Hematopoietic multipotent progenitor cell treated with erythropoietin and hydrocortisone succinate and interleukin-3 and kit ligand, for 6 days (in vitro differentiated cells): ENCODE results near the gene PHACTR3.
"Not testable (repeated sequence)": the region's sequence is repeated elsewhere in the genome, so short reads cannot be mapped to it uniquely, and the experiment has no call there.

Experiments
- DNase-seq: peaks from one replicate; pipeline ENCODE4 v3.0.0-alpha.2; 2015

PHACTR3 gene

GRCh38 chr20:59832406-59833363, 228.3 kb downstream of the PHACTR3 start:
- no peak for DNase-seq

- DNase-seq = no peak
Observed at GRCh38 chr20:59835057-59835447, 230.7 kb downstream of the PHACTR3 start.

- peak; percentile 51 for DNase-seq
Observed at GRCh38 chr20:59835448-59836395, 231.4 kb downstream of the PHACTR3 start.

- no peak for DNase-seq
Observed at GRCh38 chr20:59836767-59837166, 232.4 kb downstream of the PHACTR3 start.

- no peak for DNase-seq
Observed at GRCh38 chr20:59837623-59838394, 233.5 kb downstream of the PHACTR3 start.

- DNase-seq = no peak
Observed at GRCh38 chr20:59839400-59839799, 235.1 kb downstream of the PHACTR3 start.

- no peak for DNase-seq
Observed at GRCh38 chr20:59845472-59845871, 241.1 kb downstream of the PHACTR3 start.

GRCh38 chr20:59848182-59848581, 243.8 kb downstream of the PHACTR3 start:
- DNase-seq = no peak

- peak; percentile 71 for DNase-seq
Observed at GRCh38 chr20:59850018-59850641, 245.8 kb downstream of the PHACTR3 start.

- DNase-seq = not testable (repeated sequence)
Observed at GRCh38 chr20:59856526-59856925, 252.2 kb downstream of the PHACTR3 start.

- DNase-seq = peak; percentile 64
Observed at GRCh38 chr20:59856941-59857340, 252.6 kb downstream of the PHACTR3 start.

- no peak for DNase-seq
Observed at GRCh38 chr20:59857966-59858365, 253.6 kb downstream of the PHACTR3 start.

- no peak for DNase-seq
Observed at GRCh38 chr20:59858425-59858824, 254.1 kb downstream of the PHACTR3 start.

- no peak for DNase-seq
Observed at GRCh38 chr20:59861401-59861800, 257.1 kb downstream of the PHACTR3 start.

GRCh38 chr20:59863058-59863457, 258.7 kb downstream of the PHACTR3 start:
- DNase-seq = no peak

GRCh38 chr20:59864726-59865125, 260.4 kb downstream of the PHACTR3 start:
- DNase-seq = no peak

- DNase-seq = no peak
Observed at GRCh38 chr20:59866338-59866737, 262.0 kb downstream of the PHACTR3 start.

GRCh38 chr20:59871096-59871495, 266.8 kb downstream of the PHACTR3 start:
- DNase-seq = peak; percentile 15

- peak; percentile 5 for DNase-seq
Observed at GRCh38 chr20:59873409-59873808, 269.1 kb downstream of the PHACTR3 start.

GRCh38 chr20:59880198-59880597, 275.9 kb downstream of the PHACTR3 start:
- no peak for DNase-seq

GRCh38 chr20:59884494-59884893, 280.2 kb downstream of the PHACTR3 start:
- no peak for DNase-seq

GRCh38 chr20:59888050-59888449, 283.7 kb downstream of the PHACTR3 start:
- no peak for DNase-seq
